Measurements from ENCODE around the gene CUX1. TPM values are rescaled to one million over a fixed set of nuclear protein-coding genes. Genes with fewer than 3 reads are reported as not detected.
"Not testable (repeated sequence)": the region's sequence is repeated elsewhere in the genome, so short reads cannot be mapped to it uniquely, and the experiment has no call there.

Gene CUX1
- total and polyA plus RNA-seq, 2 donors (not counting 1 experiment from before 2014, with no cell fraction given), result 10.8 to 86.5 TPM

GRCh38 chr7:101819913-101820522 is 2.6 kb downstream of the CUX1 start:
- Histone ChIP-seq H3K79me2 (ENCODE audit: control insufficient read depth, insufficient read depth, low read length) (peaks cover 79% of the 10 kb centered on the region), H3K4me2 (replicated peaks; ENCODE audit: low read depth, low read length, poor library complexity, severe bottlenecking) (no peak overlapping the region), H3K36me3 (replicated peaks in 1 of 2; ENCODE audit: control extremely low read depth in 1 of 2, control insufficient read depth in 1 of 2, extremely low read depth in 1 of 2, insufficient read depth in 2 of 2, low read length in 1 of 2) (no peaks in the 10 kb centered on the region), H4K20me1 (ENCODE audit: control insufficient read depth, insufficient read depth, low read length, poor library complexity, severe bottlenecking) (peaks cover 42% of the 10 kb centered on the region), H3K9ac (ENCODE audit: low read length) (no peak overlapping the region), H3K9me3 (ENCODE audit: control extremely low read depth in 1 of 3, control insufficient read depth in 2 of 3, insufficient read depth in 1 of 3, low read length in 2 of 3) (no peaks in the 10 kb centered on the region), H3K27me3 (replicated peaks in 1 of 4; ENCODE audit: control extremely low read depth in 1 of 4, control insufficient read depth in 3 of 4, insufficient read depth in 4 of 4, low read length in 3 of 4) (no peaks in the 10 kb centered on the region), H2AFZ (ENCODE audit: insufficient read depth, low read depth, low read length, poor library complexity, severe bottlenecking) (no peak overlapping the region), H3K4me1 (ENCODE audit: control insufficient read depth in 2 of 2, insufficient read depth in 2 of 2, low read length in 2 of 2) (peaks cover 6 to 7% of the 10 kb centered on the region in 2 donors), H3K4me3 (ENCODE audit: control extremely low read depth in 1 of 5, extremely low read depth in 1 of 5, insufficient read depth in 1 of 5, low read depth in 2 of 5, low read length in 4 of 5) (no peak overlapping the region), H3K27ac (ENCODE audit: low read length in 2 of 2) (no peak overlapping the region)
- Mint-ChIP-seq H3K4me1 (peaks cover 27% of the 10 kb centered on the region), H3K4me3 (no peak overlapping the region), H3K9me3 (ENCODE audit: insufficient read depth) (no peaks in the 10 kb centered on the region), H3K27me3 (no peaks in the 10 kb centered on the region), H3K27ac (no peak overlapping the region)
- ChIA-PET CTCF (interaction anchor here (0.7 to 4.5 kb wide), 5 partner anchors 14 to 131 kb away, joined by 3 to 25 read pairs (median 4); no protein-coding TSS in a partner anchor), POLR2A (no interaction called here)
- TF ChIP-seq, protein P1, sequence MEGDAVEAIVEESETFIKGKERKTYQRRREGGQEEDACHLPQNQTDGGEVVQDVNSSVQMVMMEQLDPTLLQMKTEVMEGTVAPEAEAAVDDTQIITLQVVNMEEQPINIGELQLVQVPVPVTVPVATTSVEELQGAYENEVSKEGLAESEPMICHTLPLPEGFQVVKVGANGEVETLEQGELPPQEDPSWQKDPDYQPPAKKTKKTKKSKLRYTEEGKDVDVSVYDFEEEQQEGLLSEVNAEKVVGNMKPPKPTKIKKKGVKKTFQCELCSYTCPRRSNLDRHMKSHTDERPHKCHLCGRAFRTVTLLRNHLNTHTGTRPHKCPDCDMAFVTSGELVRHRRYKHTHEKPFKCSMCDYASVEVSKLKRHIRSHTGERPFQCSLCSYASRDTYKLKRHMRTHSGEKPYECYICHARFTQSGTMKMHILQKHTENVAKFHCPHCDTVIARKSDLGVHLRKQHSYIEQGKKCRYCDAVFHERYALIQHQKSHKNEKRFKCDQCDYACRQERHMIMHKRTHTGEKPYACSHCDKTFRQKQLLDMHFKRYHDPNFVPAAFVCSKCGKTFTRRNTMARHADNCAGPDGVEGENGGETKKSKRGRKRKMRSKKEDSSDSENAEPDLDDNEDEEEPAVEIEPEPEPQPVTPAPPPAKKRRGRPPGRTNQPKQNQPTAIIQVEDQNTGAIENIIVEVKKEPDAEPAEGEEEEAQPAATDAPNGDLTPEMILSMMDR (IDR thresholded peaks at IDR 0.05), result no peak
- TF ChIP-seq EZH2 (IDR thresholded peaks at IDR 0.05; ENCODE audit: borderline replicate concordance, insufficient read depth, low read depth, low read length, poor library complexity, severe bottlenecking), result no peak
- ATAC-seq (ENCODE audit: low read depth) (no peak), DNase-seq (no peak)
- WGBS (ENCODE audit: insufficient coverage), result no CpG with 5 or more reads among the region's 6 CpGs
- intact Hi-C loops (cut with micrococcal nuclease), result no loop called here

GRCh38 chr7:101820703-101821102 is 3.3 kb downstream of the CUX1 start:
- no peak overlapping the region for H3K4me2 ChIP-seq (replicated peaks; ENCODE audit: low read depth, low read length, poor library complexity, severe bottlenecking)
- 100% methylated on average over 5 of the region's 8 CpGs for WGBS (ENCODE audit: insufficient coverage)
- H3K9me3 ChIP-seq (ENCODE audit: control extremely low read depth in 1 of 3, control insufficient read depth in 2 of 3, insufficient read depth in 1 of 3, low read length in 2 of 3), result no peaks in the 10 kb centered on the region
- no peaks in the 10 kb centered on the region for H3K27me3 ChIP-seq (replicated peaks in 1 of 4; ENCODE audit: control extremely low read depth in 1 of 4, control insufficient read depth in 3 of 4, insufficient read depth in 4 of 4, low read length in 3 of 4)
- H3K9ac ChIP-seq (ENCODE audit: low read length), result no peak overlapping the region
- CTCF ChIA-PET, result interaction anchor here (1.8 kb wide), 1 partner anchor 132 kb away, joined by 5 read pairs; no protein-coding TSS in a partner anchor
- TF ChIP-seq, protein P1 (IDR thresholded peaks at IDR 0.05), result no peak
- TF ChIP-seq EZH2 (IDR thresholded peaks at IDR 0.05; ENCODE audit: borderline replicate concordance, insufficient read depth, low read depth, low read length, poor library complexity, severe bottlenecking), result no peak
- Mint-ChIP-seq H3K27me3 (no peaks in the 10 kb centered on the region), H3K4me3 (no peak overlapping the region), H3K27ac (no peak overlapping the region), H3K4me1 (peaks cover 29% of the 10 kb centered on the region), H3K9me3 (ENCODE audit: insufficient read depth) (no peaks in the 10 kb centered on the region)
- H3K4me3 ChIP-seq (ENCODE audit: control extremely low read depth in 1 of 5, extremely low read depth in 1 of 5, insufficient read depth in 1 of 5, low read depth in 2 of 5, low read length in 4 of 5), result no peak overlapping the region
- H4K20me1 ChIP-seq (ENCODE audit: control insufficient read depth, insufficient read depth, low read length, poor library complexity, severe bottlenecking), result peaks cover 48% of the 10 kb centered on the region
- no peak overlapping the region for H2AFZ ChIP-seq (ENCODE audit: insufficient read depth, low read depth, low read length, poor library complexity, severe bottlenecking)
- H3K79me2 ChIP-seq (ENCODE audit: control insufficient read depth, insufficient read depth, low read length), result peaks cover 81% of the 10 kb centered on the region
- H3K36me3 ChIP-seq (replicated peaks in 1 of 2; ENCODE audit: control extremely low read depth in 1 of 2, control insufficient read depth in 1 of 2, extremely low read depth in 1 of 2, insufficient read depth in 2 of 2, low read length in 1 of 2), result no peaks in the 10 kb centered on the region
- DNase-seq (no peak), ATAC-seq (ENCODE audit: low read depth) (no peak)
- H3K27ac ChIP-seq (ENCODE audit: low read length in 2 of 2), result no peak overlapping the region
- POLR2A ChIA-PET, result no interaction called here
- peaks cover 5 to 7% of the 10 kb centered on the region in 2 donors for H3K4me1 ChIP-seq (ENCODE audit: control insufficient read depth in 2 of 2, insufficient read depth in 2 of 2, low read length in 2 of 2)
- intact Hi-C loops (cut with micrococcal nuclease), result no loop called here

DNA sequence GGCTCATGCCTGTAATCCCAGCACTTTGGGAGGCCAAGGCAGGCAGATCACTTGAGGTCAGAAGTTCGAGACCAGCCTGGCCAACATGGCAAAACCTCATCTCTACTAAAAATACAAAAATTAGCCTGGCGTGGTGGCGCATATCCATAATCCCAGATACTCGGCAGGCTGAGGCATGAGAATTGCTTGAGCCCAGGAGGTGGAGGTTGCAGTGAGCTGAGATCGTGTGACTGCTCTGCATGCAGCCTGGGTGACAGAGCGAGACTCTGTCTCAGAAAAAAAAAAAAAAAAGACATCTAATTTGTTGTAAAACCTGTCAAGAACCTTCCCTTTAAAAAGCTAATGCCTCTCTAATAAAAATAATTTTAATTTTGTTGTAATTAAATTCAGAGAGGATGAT is 5.2 kb downstream of the CUX1 start:
- intact Hi-C loops (cut with micrococcal nuclease); H3K4me2 ChIP-seq (replicated peaks; ENCODE audit: low read depth, low read length, poor library complexity, severe bottlenecking); H3K27ac Mint-ChIP-seq; H3K9ac ChIP-seq (ENCODE audit: low read length); H3K9me3 Mint-ChIP-seq (ENCODE audit: insufficient read depth); CTCF ChIA-PET; H3K9me3 ChIP-seq (ENCODE audit: control extremely low read depth in 1 of 3, control insufficient read depth in 2 of 3, insufficient read depth in 1 of 3, low read length in 2 of 3); H3K27me3 Mint-ChIP-seq; H3K36me3 ChIP-seq (replicated peaks in 1 of 2; ENCODE audit: control extremely low read depth in 1 of 2, control insufficient read depth in 1 of 2, extremely low read depth in 1 of 2, insufficient read depth in 2 of 2, low read length in 1 of 2); DNase-seq; H3K4me1 ChIP-seq (ENCODE audit: control insufficient read depth in 2 of 2, insufficient read depth in 2 of 2, low read length in 2 of 2); H3K27me3 ChIP-seq (replicated peaks in 1 of 4; ENCODE audit: control extremely low read depth in 1 of 4, control insufficient read depth in 3 of 4, insufficient read depth in 4 of 4, low read length in 3 of 4); ATAC-seq (ENCODE audit: low read depth); H3K4me3 Mint-ChIP-seq; H2AFZ ChIP-seq (ENCODE audit: insufficient read depth, low read depth, low read length, poor library complexity, severe bottlenecking); H3K4me3 ChIP-seq (ENCODE audit: control extremely low read depth in 1 of 5, extremely low read depth in 1 of 5, insufficient read depth in 1 of 5, low read depth in 2 of 5, low read length in 4 of 5); POLR2A ChIA-PET; H3K27ac ChIP-seq (ENCODE audit: low read length in 2 of 2): not testable (repeated sequence)
- H3K4me1 Mint-ChIP-seq, result peaks cover 32% of the 10 kb centered on the region
- Histone ChIP-seq H3K79me2 (ENCODE audit: control insufficient read depth, insufficient read depth, low read length) (peaks cover 93% of the 10 kb centered on the region), H4K20me1 (ENCODE audit: control insufficient read depth, insufficient read depth, low read length, poor library complexity, severe bottlenecking) (peaks cover 61% of the 10 kb centered on the region)
- no CpG with 5 or more reads among the region's 6 CpGs for WGBS (ENCODE audit: insufficient coverage)
